HepG2 (cell line): ENCODE data around the gene THBS4. TPM values are rescaled to one million over a fixed set of nuclear protein-coding genes. Genes with fewer than 3 reads are reported as not detected.

Experiments
- ARID3A ChIP-seq: IDR thresholded peaks from 2 replicates; pipeline ENCODE4 v1.6.1; 2012; ENCODE audit warnings: low read depth, low read length, improper control_type of control experiment
- CAMTA2 ChIP-seq: sonication (generic); formaldehyde crosslinking; IDR thresholded peaks from 2 replicates; pipeline ENCODE4 v1.4.0; 2020; ENCODE audit warnings: mild to moderate bottlenecking, missing genetic modification reagents, borderline replicate concordance
- CREB1 ChIP-seq, 2 experiments: fragments of 450-650 bp in 1 of 2; IDR thresholded peaks; 2 replicates each; pipeline ENCODE4 v1.6.1; 2016 to 2017; ENCODE audit warnings: control low read depth in 1 of 2, mild to moderate bottlenecking in 1 of 2, missing compliant biosample characterization in 1 of 2, missing genetic modification characterization in 1 of 2
- GFI1 ChIP-seq: sonication (generic); formaldehyde crosslinking; IDR thresholded peaks from 2 replicates; pipeline ENCODE4 v1.5.0; 2020; ENCODE audit warnings: missing genetic modification reagents, mild to moderate bottlenecking, borderline replicate concordance
- IRF9 ChIP-seq: sonication (generic); formaldehyde crosslinking; IDR thresholded peaks from 2 replicates; pipeline ENCODE4 v1.8.0; 2022; ENCODE audit warnings: missing genetic modification reagents, mild to moderate bottlenecking, borderline replicate concordance
- KDM5B ChIP-seq: sonication (generic); formaldehyde crosslinking; IDR thresholded peaks from 2 replicates; pipeline ENCODE4 v1.4.0; 2020; ENCODE audit warnings: missing genetic modification reagents, mild to moderate bottlenecking, borderline replicate concordance
- PHF8 ChIP-seq: sonication (generic); formaldehyde crosslinking; IDR thresholded peaks from 2 replicates; pipeline ENCODE4 v1.5.0; 2020; ENCODE audit warnings: missing genetic modification reagents
- SALL1 ChIP-seq: sonication (generic); formaldehyde crosslinking; IDR thresholded peaks from 2 replicates; pipeline ENCODE4 v1.8.0; 2022; ENCODE audit warnings: mild to moderate bottlenecking, missing genetic modification reagents
- SATB2 ChIP-seq: sonication (generic); formaldehyde crosslinking; IDR thresholded peaks from 2 replicates; pipeline ENCODE4 v1.5.0; 2020; ENCODE audit warnings: missing genetic modification reagents
- SOX5 ChIP-seq: IDR thresholded peaks from 2 replicates; pipeline ENCODE4 v1.6.1; 2016; ENCODE audit warnings: borderline replicate concordance
- SP140L ChIP-seq: sonication (generic); formaldehyde crosslinking; IDR thresholded peaks from 2 replicates; pipeline ENCODE4 v1.4.0; 2020; ENCODE audit warnings: missing genetic modification reagents, borderline replicate concordance
- YEATS4 ChIP-seq: sonication (generic); formaldehyde crosslinking; IDR thresholded peaks from 2 replicates; pipeline ENCODE4 v1.4.0; 2020; ENCODE audit warnings: missing genetic modification reagents, borderline replicate concordance
- ZBTB33 ChIP-seq: sonication (generic); formaldehyde crosslinking; IDR thresholded peaks from 2 replicates; pipeline ENCODE4 v1.4.0; 2020; ENCODE audit warnings: missing genetic modification reagents
- ZNF20 ChIP-seq: sonication (generic); formaldehyde crosslinking; IDR thresholded peaks from 2 replicates; pipeline ENCODE4 v1.4.0; 2020; ENCODE audit warnings: mild to moderate bottlenecking, moderate library complexity, missing genetic modification reagents
- ZNF24 ChIP-seq: fragments of 450-650 bp; IDR thresholded peaks from 2 replicates; pipeline ENCODE4 v1.6.1; 2017; ENCODE audit warnings: antibody characterized with exemption, mild to moderate bottlenecking
- ZNF326 ChIP-seq: sonication (generic); formaldehyde crosslinking; IDR thresholded peaks from 2 replicates; pipeline ENCODE4 v1.4.0; 2020; ENCODE audit warnings: missing genetic modification reagents, borderline replicate concordance
- ZNF350 ChIP-seq: sonication (generic); formaldehyde crosslinking; IDR thresholded peaks from 2 replicates; pipeline ENCODE4 v1.4.0; 2020; ENCODE audit warnings: mild to moderate bottlenecking, low read depth, missing genetic modification reagents, borderline replicate concordance
- ZNF567 ChIP-seq: sonication (generic); formaldehyde crosslinking; IDR thresholded peaks from 2 replicates; pipeline ENCODE4 v1.8.1; 2023; ENCODE audit warnings: mild to moderate bottlenecking, missing genetic modification reagents, borderline replicate concordance
- ZNF703 ChIP-seq: sonication (generic); formaldehyde crosslinking; IDR thresholded peaks from 2 replicates; pipeline ENCODE4 v1.5.1; 2020; ENCODE audit warnings: missing genetic modification reagents, mild to moderate bottlenecking, moderate library complexity, borderline replicate concordance
- ZNF747 ChIP-seq: sonication (generic); formaldehyde crosslinking; IDR thresholded peaks from 2 replicates; pipeline ENCODE4 v1.8.1; 2023; ENCODE audit warnings: missing genetic modification reagents, mild to moderate bottlenecking, borderline replicate concordance
- ZSCAN5A ChIP-seq: sonication (generic); formaldehyde crosslinking; IDR thresholded peaks from 2 replicates; pipeline ENCODE4 v1.8.0; 2022; ENCODE audit warnings: mild to moderate bottlenecking, missing genetic modification reagents, borderline replicate concordance
- polyA plus RNA-seq, 8 experiments: library from polyadenylated mRNA; depleted of rRNA in 3 of 8; stranded (reverse) in 7 of 8; unstranded in 1 of 8; fragments of >200 nt; fragmentation: Illumina TruSeq in 4 of 8; extraction: Trizol in 4 of 8; gene quantifications; 2 replicates each; pipeline versions ENCODE4 v1.2.1 to v1.2.3, GENCODE V29; 2011 to 2016; ENCODE audit warnings: low read depth in 4 of 8, missing spikeins in 1 of 8, mixed read lengths in 1 of 8; ENCODE audit not compliant: insufficient read depth in 1 of 8
- total RNA-seq, 5 experiments: library from RNA; depleted of rRNA; stranded (reverse); fragments of >200 nt; fragmentation: Illumina TruSeq; extraction: Trizol; gene quantifications; 2 replicates each; pipeline ENCODE4 v1.2.3, GENCODE V29; 2016; ENCODE audit warnings: low read depth in 1 of 5

The THBS4 gene
- total and polyA plus RNA-seq, 2 of the 13 experiments (the other 11 are each of a cell fraction or from before 2014, with no cell fraction given) = 0.60 to 1.2 TPM

GRCh38 chr5:80083101-80083890 lies 48.1 kb downstream of the THBS4 start (continued):
- TF ChIP-seq ARID3A = peak; percentile 85
- no peak for TF ChIP-seq YEATS4 (CRISPR knock-in tag)
- no peak for TF ChIP-seq ZNF350
- no peak for TF ChIP-seq ZBTB33 (CRISPR knock-in tag)
- no peak for TF ChIP-seq ZNF326 (CRISPR knock-in tag)
- TF ChIP-seq ZNF20 = no peak
- TF ChIP-seq ZSCAN5A (CRISPR knock-in tag) = no peak
- no peak for TF ChIP-seq SP140L (CRISPR knock-in tag)
- TF ChIP-seq SALL1 (CRISPR knock-in tag) = no peak
- peak; percentile 72; the same call in 1 of the 2 replicates for TF ChIP-seq ZNF24
- peak; percentile 20; the same call in 1 of the 2 replicates for TF ChIP-seq GFI1
- TF ChIP-seq CAMTA2 (CRISPR knock-in tag) = no peak
- no peak for TF ChIP-seq SOX5 (CRISPR knock-in tag)
- TF ChIP-seq CREB1 (IDR thresholded peaks at IDR 0.05) = no peak
- 0 out of 2 replicates have a peak, but pooled peaks have one; percentile 22 for TF ChIP-seq CREB1 (CRISPR knock-in tag; IDR thresholded peaks at IDR 0.05)
- TF ChIP-seq KDM5B (CRISPR knock-in tag) = no peak
- TF ChIP-seq PHF8 (CRISPR knock-in tag) = no peak
- no peak for TF ChIP-seq ZNF703 (CRISPR knock-in tag)
- TF ChIP-seq IRF9 = no peak
- TF ChIP-seq SATB2 = no peak
- no peak for TF ChIP-seq ZNF567 (CRISPR knock-in tag)
- TF ChIP-seq ZNF747 = no peak
